GDM1 (cell line): ENCODE results near the gene DMGDH.

Experiments
- DNase-seq: peaks from one replicate; lab custom pipeline; 2025; lab: John Stamatoyannopoulos, UW

The DMGDH gene

DNA sequence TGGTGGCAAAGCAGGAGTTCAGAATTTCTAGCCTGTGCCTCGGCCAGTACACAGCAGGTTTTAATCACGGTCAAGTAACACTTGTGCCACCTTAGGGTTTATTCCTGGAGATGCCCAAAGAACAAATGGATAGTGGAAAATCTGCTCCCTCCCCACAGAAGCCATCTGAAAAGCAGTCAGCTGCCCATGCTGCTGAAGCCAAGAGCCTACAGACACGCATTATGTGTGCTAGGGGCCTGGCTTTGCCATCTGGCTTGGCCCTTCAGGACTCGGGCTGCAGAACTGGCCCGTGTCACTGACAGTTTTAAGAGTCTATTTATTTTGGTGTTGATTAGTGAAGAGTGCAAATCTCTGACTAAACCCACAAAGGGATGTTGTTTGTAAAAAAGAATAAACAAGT is 95.5 kb downstream of the DMGDH start:
- DNase-seq: no peak

- DNase-seq: no peak
Observed at GRCh38 chr5:78972654-78973428, 96.6 kb downstream of the DMGDH start.

GRCh38 chr5:78971998-78972397 is 97.5 kb downstream of the DMGDH start:
- DNase-seq: no peak

- no peak for DNase-seq
Observed at GRCh38 chr5:78968781-78969180, 100.7 kb downstream of the DMGDH start.

- DNase-seq: peak; percentile 24
Observed at GRCh38 chr5:78964889-78965288, 104.6 kb downstream of the DMGDH start.

DNA sequence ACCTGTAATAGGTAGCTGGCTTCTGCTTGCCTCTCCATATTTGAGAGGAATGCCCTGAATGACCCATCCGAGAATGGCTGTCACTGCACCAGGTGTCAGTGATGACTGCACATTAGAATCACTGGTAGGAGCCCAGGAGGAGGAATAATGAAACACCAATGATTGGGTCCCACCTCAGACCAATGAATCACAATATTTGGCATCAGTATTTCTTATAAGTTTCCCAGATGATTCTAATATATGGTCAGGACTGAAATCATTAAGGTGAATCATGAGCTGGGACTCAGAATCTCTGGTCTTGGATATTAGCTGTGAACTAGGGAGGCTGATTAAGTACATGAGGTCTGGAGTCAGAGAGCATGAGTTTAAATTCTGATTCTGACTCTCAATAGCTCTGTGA is 107.7 kb downstream of the DMGDH start:
- DNase-seq: no peak

DNA sequence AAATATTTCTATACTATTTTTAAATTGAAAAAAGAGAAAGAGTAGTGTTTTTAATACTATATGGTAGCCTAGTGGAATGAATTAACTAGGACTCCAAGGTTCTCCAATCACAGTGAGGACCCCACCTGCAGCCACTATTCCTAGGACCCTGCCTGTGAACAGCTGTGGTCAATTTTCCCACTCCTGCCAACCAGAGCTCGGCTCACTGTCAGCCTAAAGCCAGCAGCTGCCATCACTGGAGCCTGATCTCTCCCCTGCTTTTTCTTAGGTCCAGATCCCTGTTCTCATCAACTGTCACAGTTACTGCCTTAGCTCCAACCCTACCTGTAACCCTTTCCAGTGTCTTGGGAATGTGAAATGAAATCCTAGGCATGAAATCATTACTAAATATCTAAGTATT is 109.7 kb downstream of the DMGDH start:
- no peak for DNase-seq

DNA sequence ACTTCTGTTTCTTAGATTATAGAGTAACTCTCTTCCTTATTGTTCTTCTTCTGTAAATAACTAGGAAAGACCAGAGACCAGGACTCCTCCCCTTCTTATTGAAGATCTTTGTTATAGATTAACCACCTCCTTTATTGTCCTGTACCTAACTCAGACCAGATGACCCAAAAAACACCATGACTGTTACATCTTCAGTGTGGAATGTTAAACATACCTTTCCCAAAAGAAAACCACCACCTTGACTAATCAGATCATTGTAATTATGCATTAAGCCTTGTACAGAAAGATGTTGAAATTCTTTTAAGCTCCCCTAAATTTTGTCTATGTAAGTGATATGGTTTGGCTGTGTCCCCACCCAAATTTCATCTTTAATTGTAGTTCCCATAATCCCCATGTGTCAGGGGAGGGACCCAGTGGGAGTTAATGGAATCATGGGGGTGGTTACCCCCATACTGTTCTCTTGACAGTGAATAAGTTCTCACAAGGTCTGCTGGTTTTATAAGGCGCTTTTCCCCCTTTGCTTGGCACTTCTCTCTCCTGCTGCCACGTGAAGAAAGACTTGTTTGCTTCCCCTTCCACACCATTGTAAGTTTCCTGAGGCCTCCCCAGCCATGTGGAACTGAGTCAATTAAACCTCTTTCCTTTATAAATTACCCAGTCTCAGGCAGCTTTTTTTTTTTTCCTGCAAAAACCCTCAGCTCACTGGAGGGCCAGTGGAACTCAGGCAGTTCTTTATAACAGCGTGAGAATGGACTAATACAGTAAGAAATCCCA is 110.6 kb downstream of the DMGDH start:
- DNase-seq: no peak

DNA sequence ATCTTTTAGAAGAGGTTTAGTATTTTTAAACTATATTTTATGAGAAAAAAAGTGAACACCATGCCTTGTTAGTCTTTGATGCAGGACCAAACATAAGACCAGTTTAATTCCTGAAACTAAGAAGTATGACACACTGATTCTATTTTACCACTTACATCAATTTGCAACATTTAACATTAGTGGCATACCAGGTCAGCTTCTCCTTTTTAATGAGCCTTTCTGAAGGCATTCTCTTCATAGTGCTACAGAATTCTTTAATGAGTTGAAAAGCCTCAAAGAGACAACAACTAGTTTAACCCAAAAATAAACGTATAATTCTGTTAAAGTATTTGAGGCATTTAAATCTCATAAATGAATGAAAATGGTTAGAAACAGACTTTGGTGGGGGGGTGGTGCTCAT is 112.6 kb downstream of the DMGDH start:
- DNase-seq: no peak

- no peak for DNase-seq
Observed at GRCh38 chr5:78953092-78953800, 116.2 kb downstream of the DMGDH start.
